ENCODE measurements around the gene NAT9.
A peak's percentile ranks its signal among the peaks of the same experiment; 100 is the strongest.

NAT9 gene

GRCh38 chr17:74776044-74776962, at the start of gene NAT9:
TSS of gene NAT9 (minus strand) at chr17:74776345. CDS start at chr17:74775698, 647 bp downstream.
- DNase-seq: peak; percentile 100

GRCh38 chr17:74824961-74825627, 48.9 kb upstream of the NAT9 start:
- DNase-seq: no peak

GRCh38 chr17:74822939-74823367, 46.8 kb upstream of the NAT9 start:
- DNase-seq: no peak

- no peak for DNase-seq
These were observed 46.3 kb upstream of the NAT9 start for GRCh38 chr17:74822335-74822938.

- no peak for DNase-seq
These were observed 45.6 kb upstream of the NAT9 start for GRCh38 chr17:74821655-74822334.

- no peak for DNase-seq
These were observed 43.8 kb upstream of the NAT9 start for GRCh38 chr17:74819801-74820436.

- DNase-seq: no peak
These were observed 42.3 kb upstream of the NAT9 start for GRCh38 chr17:74818291-74818938.

GRCh38 chr17:74816905-74817620, 40.9 kb upstream of the NAT9 start:
- DNase-seq: no peak

GRCh38 chr17:74815550-74816370, 39.6 kb upstream of the NAT9 start:
- no peak for DNase-seq

GRCh38 chr17:74815067-74815466, 38.9 kb upstream of the NAT9 start:
- no peak for DNase-seq

- no peak for DNase-seq
These were observed 38.3 kb upstream of the NAT9 start for GRCh38 chr17:74814453-74814852.

- no peak for DNase-seq
These were observed 36.2 kb upstream of the NAT9 start for GRCh38 chr17:74812109-74813009.

- no peak for DNase-seq
These were observed 34.7 kb upstream of the NAT9 start for GRCh38 chr17:74810699-74811485.

GRCh38 chr17:74808714-74809430, 32.7 kb upstream of the NAT9 start:
- no peak for DNase-seq

- DNase-seq: no peak
These were observed 31.8 kb upstream of the NAT9 start for GRCh38 chr17:74807925-74808324.

GRCh38 chr17:74807441-74807840, 31.3 kb upstream of the NAT9 start:
- DNase-seq: no peak

- DNase-seq: no peak
These were observed 30.2 kb upstream of the NAT9 start for GRCh38 chr17:74806334-74806733.

- no peak for DNase-seq
These were observed 29.4 kb upstream of the NAT9 start for GRCh38 chr17:74805591-74805991.
